ENCODE measurements around the gene ZBED2. TPM values are rescaled to one million over a fixed set of nuclear protein-coding genes. Genes with fewer than 3 reads are reported as not detected.

The ZBED2 gene
- total RNA-seq, 1 experiment from 2014 or later: 0.07 TPM

GRCh38 chr3:111601810-111602209 is 6.7 kb upstream of the ZBED2 start (continued):
- TF ChIP-seq ELF4 (CRISPR knock-in tag; IDR thresholded peaks at IDR 0.05; ENCODE audit: low read depth): no peak

DNA sequence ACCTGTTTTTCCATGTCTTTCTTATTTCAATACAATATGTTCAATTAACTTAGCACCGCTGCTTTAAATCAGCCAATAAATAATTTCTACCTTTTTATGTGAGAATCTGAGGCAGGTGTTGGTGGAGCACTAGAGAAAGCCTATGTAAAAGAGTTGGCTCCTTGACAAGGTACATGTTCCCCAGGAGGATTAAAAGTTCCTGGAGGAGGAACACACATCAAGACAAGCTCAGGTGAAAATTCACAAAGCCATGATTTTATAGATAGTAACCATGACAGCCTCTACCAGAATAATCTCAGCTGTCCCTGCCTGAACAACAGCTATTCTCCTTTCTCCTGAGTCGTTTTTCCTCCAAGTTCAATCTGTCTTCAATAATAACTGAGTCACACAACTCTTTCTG is 3.4 kb upstream of the ZBED2 start:
- no peaks in the 10 kb centered on the region for H3K9me3 Mint-ChIP-seq
- H3K4me3 Mint-ChIP-seq: no peak overlapping the region
- H3K27me3 Mint-ChIP-seq (ENCODE audit: low read depth): peaks cover 2% of the 10 kb centered on the region; the same call in 1 of the 2 replicates
- no peak for DNase-seq (ENCODE audit: low spot score)
- POLR2A ChIA-PET: no interaction called here
- H3K27ac Mint-ChIP-seq: no peak overlapping the region
- no peak for ATAC-seq
- no peaks in the 10 kb centered on the region for H3K36me3 Mint-ChIP-seq
- CTCF ChIA-PET: no interaction called here
- TF ChIP-seq ZNF396 (CRISPR knock-in tag; IDR thresholded peaks at IDR 0.05; ENCODE audit: borderline replicate concordance) (no peak), NR3C1 (CRISPR knock-in tag; conservative IDR thresholded peaks at IDR 0.05; ENCODE audit: low read depth) (no peak), SMAD4 (CRISPR knock-in tag; IDR thresholded peaks at IDR 0.05) (no peak), GTF2I (CRISPR knock-in tag; conservative IDR thresholded peaks at IDR 0.05) (no peak), FOXJ3 (CRISPR knock-in tag; IDR thresholded peaks at IDR 0.05; ENCODE audit: borderline replicate concordance) (no peak), RELA (CRISPR knock-in tag; IDR thresholded peaks at IDR 0.05; ENCODE audit: borderline replicate concordance) (no peak), NFE2L1 (CRISPR knock-in tag; IDR thresholded peaks at IDR 0.05) (no peak), TEAD4 (CRISPR knock-in tag; IDR thresholded peaks at IDR 0.05) (no peak), RORB (CRISPR knock-in tag; IDR thresholded peaks at IDR 0.05) (no peak), GRHL2 (CRISPR knock-in tag; IDR thresholded peaks at IDR 0.05; ENCODE audit: insufficient replicate concordance, severe bottlenecking) (no peak), CREM (CRISPR knock-in tag; IDR thresholded peaks at IDR 0.05) (no peak), ZNF671 (CRISPR knock-in tag; IDR thresholded peaks at IDR 0.05) (no peak), CREB1 (CRISPR knock-in tag; IDR thresholded peaks at IDR 0.05) (no peak), SOX15 (CRISPR knock-in tag; IDR thresholded peaks at IDR 0.05) (no peak)
- TF ChIP-seq, protein P1, sequence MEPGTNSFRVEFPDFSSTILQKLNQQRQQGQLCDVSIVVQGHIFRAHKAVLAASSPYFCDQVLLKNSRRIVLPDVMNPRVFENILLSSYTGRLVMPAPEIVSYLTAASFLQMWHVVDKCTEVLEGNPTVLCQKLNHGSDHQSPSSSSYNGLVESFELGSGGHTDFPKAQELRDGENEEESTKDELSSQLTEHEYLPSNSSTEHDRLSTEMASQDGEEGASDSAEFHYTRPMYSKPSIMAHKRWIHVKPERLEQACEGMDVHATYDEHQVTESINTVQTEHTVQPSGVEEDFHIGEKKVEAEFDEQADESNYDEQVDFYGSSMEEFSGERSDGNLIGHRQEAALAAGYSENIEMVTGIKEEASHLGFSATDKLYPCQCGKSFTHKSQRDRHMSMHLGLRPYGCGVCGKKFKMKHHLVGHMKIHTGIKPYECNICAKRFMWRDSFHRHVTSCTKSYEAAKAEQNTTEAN (CRISPR knock-in tag; IDR thresholded peaks at IDR 0.05): no peak
- TF ChIP-seq, protein P2, sequence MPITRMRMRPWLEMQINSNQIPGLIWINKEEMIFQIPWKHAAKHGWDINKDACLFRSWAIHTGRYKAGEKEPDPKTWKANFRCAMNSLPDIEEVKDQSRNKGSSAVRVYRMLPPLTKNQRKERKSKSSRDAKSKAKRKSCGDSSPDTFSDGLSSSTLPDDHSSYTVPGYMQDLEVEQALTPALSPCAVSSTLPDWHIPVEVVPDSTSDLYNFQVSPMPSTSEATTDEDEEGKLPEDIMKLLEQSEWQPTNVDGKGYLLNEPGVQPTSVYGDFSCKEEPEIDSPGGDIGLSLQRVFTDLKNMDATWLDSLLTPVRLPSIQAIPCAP (CRISPR knock-in tag; IDR thresholded peaks at IDR 0.05): no peak
- H3K4me1 Mint-ChIP-seq: no peaks in the 10 kb centered on the region

DNA sequence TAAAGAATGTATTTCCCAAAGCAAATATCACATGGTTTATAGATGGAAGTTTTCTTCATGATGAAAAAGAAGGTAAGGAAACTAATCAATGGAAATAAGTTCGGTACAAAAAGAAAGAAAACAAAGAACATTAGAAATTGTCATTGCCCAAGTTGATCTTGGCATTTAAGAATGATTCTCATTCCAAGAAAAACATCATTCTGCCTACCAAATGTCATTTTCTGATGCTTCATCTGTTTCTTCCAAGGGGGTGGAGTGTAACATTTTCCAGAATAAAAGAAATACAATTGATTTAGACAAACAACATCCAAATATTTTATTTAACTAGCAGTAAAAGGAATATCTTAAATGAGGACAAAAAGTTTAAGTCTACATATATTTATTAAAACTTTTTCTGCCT is 3.0 kb upstream of the ZBED2 start:
- Mint-ChIP-seq H3K27ac (no peak overlapping the region), H3K4me3 (no peak overlapping the region), H3K27me3 (ENCODE audit: low read depth) (peaks cover 3% of the 10 kb centered on the region; the same call in 1 of the 2 replicates), H3K9me3 (no peaks in the 10 kb centered on the region), H3K4me1 (no peaks in the 10 kb centered on the region), H3K36me3 (no peaks in the 10 kb centered on the region)
- no peak for DNase-seq (ENCODE audit: low spot score)
- CTCF ChIA-PET: no interaction called here
- no peak for ATAC-seq
- POLR2A ChIA-PET: no interaction called here
- TF ChIP-seq STAT6 (CRISPR knock-in tag; conservative IDR thresholded peaks at IDR 0.05; ENCODE audit: low read depth): no peak
- no peak for TF ChIP-seq ZNF532 (CRISPR knock-in tag; IDR thresholded peaks at IDR 0.05; ENCODE audit: borderline replicate concordance)
- TF ChIP-seq FOXK1 (CRISPR knock-in tag; IDR thresholded peaks at IDR 0.05): no peak
- no peak for TF ChIP-seq CREB1 (CRISPR knock-in tag; IDR thresholded peaks at IDR 0.05)
- no peak for TF ChIP-seq ZNF416 (CRISPR knock-in tag; IDR thresholded peaks at IDR 0.05)
- TF ChIP-seq ATF6 (CRISPR knock-in tag; IDR thresholded peaks at IDR 0.05): no peak
- no peak for TF ChIP-seq HMGXB4 (CRISPR knock-in tag; IDR thresholded peaks at IDR 0.05)
- no peak for TF ChIP-seq PRRX2 (CRISPR knock-in tag; IDR thresholded peaks at IDR 0.05)

Measured in WTC11 (cell line).